GM18520 (cell line): ENCODE results near the gene IL2RG.

Experiments
- ATAC-seq: cut with Tn5 transposase; IDR thresholded peaks from one replicate; pipeline ENCODE4 v1.9.1; 2021; ENCODE audit not compliant: unreplicated experiment

IL2RG gene

GRCh38 chrX:71109051-71109450 lies 2.3 kb downstream of the IL2RG start:
- ATAC-seq, result no peak

- ATAC-seq, result no peak
These were observed 3.5 kb downstream of the IL2RG start for GRCh38 chrX:71107762-71108360.

- ATAC-seq, result no peak
These were observed 4.1 kb downstream of the IL2RG start for GRCh38 chrX:71107245-71107644.

- no peak for ATAC-seq
These were observed 5.0 kb downstream of the IL2RG start, which contains the start of gene CXorf65 for GRCh38 chrX:71106427-71106826. CXorf65 (minus strand) TSS chrX:71106740; CDS start chrX:71106556, 184 bp downstream.

GRCh38 chrX:71105628-71106027 lies 5.7 kb downstream of the IL2RG start:
- ATAC-seq, result no peak

GRCh38 chrX:71103110-71103983 lies 8.0 kb downstream of the IL2RG start:
- ATAC-seq, result no peak

GRCh38 chrX:71102292-71102691 lies 9.1 kb downstream of the IL2RG start:
- no peak for ATAC-seq

- ATAC-seq, result no peak
These were observed 10.5 kb downstream of the IL2RG start for GRCh38 chrX:71100581-71101505.

- no peak for ATAC-seq
These were observed 11.6 kb downstream of the IL2RG start for GRCh38 chrX:71099736-71100135.

GRCh38 chrX:71098951-71099506 lies 12.3 kb downstream of the IL2RG start:
- no peak for ATAC-seq

GRCh38 chrX:71098302-71098701 lies 13.1 kb downstream of the IL2RG start:
- peak; percentile 31 for ATAC-seq

- no peak for ATAC-seq
These were observed 14.7 kb downstream of the IL2RG start for GRCh38 chrX:71096760-71097032.

- no peak for ATAC-seq
These were observed 15.2 kb downstream of the IL2RG start for GRCh38 chrX:71095981-71096759.

- peak; percentile 88 for ATAC-seq
These were observed 15.8 kb downstream of the IL2RG start, which contains the start of gene FOXO4 for GRCh38 chrX:71095555-71095980. FOXO4 (plus strand) TSS chrX:71095851; CDS start chrX:71096529, 678 bp downstream.

- no peak for ATAC-seq
These were observed 16.3 kb downstream of the IL2RG start for GRCh38 chrX:71095033-71095432.

GRCh38 chrX:71091263-71091662 lies 20.1 kb downstream of the IL2RG start:
- ATAC-seq, result no peak

- no peak for ATAC-seq
These were observed 25.5 kb downstream of the IL2RG start for GRCh38 chrX:71085900-71086299.

GRCh38 chrX:71082822-71083221 lies 28.6 kb downstream of the IL2RG start:
- no peak for ATAC-seq

GRCh38 chrX:71082124-71082647 lies 29.2 kb downstream of the IL2RG start:
- ATAC-seq, result no peak
